Stomach (tissue), 9 donors: ENCODE results near the gene SBF2. TPM values are rescaled to one million over a fixed set of nuclear protein-coding genes. Genes with fewer than 3 reads are reported as not detected.

Source experiments
- DNase-seq, 2 donors: peaks; one replicate each; pipeline versions ENCODE4 v3.0.0 to v3.0.0-alpha.2; 2013 to 2019
- H3K27ac ChIP-seq, 5 donors: fragments of 200-600 bp in 4 of 5; sonication (generic) in 4 of 5; one replicate each; pipeline ENCODE4 v1.5.1; 2013 to 2019; ENCODE audit warnings: mild to moderate bottlenecking in 1 of 5, moderate library complexity in 1 of 5
- H3K27me3 ChIP-seq, 3 donors: fragments of 200-600 bp; sonication (generic); one replicate each; pipeline ENCODE4 v1.5.1; 2017 to 2019; ENCODE audit warnings: mixed run types in 1 of 3
- H3K36me3 ChIP-seq, 4 donors: fragments of 200-600 bp; sonication (generic); 1 replicate in 3 of 4; 2 replicates in 1 of 4; pipeline ENCODE4 v1.5.1; 2016 to 2019
- H3K4me1 ChIP-seq, 4 donors: fragments of 200-600 bp; sonication (generic); one replicate each; pipeline ENCODE4 v1.5.1; 2016 to 2019
- H3K4me3 ChIP-seq, 4 donors: fragments of 200-600 bp; sonication (generic) in 3 of 4; one replicate each; pipeline ENCODE4 v1.5.1; 2016 to 2019; ENCODE audit warnings: mild to moderate bottlenecking in 1 of 4
- H3K9me3 ChIP-seq, 4 donors: fragments of 200-600 bp; sonication (generic); one replicate each; pipeline ENCODE4 v1.5.1; 2016 to 2019
- CTCF ChIP-seq, 7 experiments: fragments of 450-650 bp in 4 of 7; fragments of 200-600 bp in 3 of 7; sonication (generic) in 3 of 7; IDR thresholded peaks; one replicate each; pipeline ENCODE4 v1.5.1; 2016 to 2019; ENCODE audit warnings: antibody characterized with exemption in 7 of 7, control low read depth in 2 of 7, mild to moderate bottlenecking in 1 of 7
- EP300 ChIP-seq: sonication (generic); formaldehyde crosslinking; IDR thresholded peaks from one replicate; pipeline ENCODE4 v1.6.1; 2017; ENCODE audit warnings: antibody characterized with exemption
- POLR2A ChIP-seq, 4 donors: fragments of 450-650 bp; IDR thresholded peaks; one replicate each; pipeline ENCODE4 v1.6.1; 2016; ENCODE audit warnings: antibody characterized with exemption in 4 of 4, control low read depth in 2 of 4, mild to moderate bottlenecking in 1 of 4, moderate library complexity in 1 of 4
- POLR2AphosphoS5 ChIP-seq, 3 donors: sonication (generic); formaldehyde crosslinking; IDR thresholded peaks; one replicate each; pipeline ENCODE4 v1.6.1; 2016; ENCODE audit warnings: antibody characterized with exemption in 3 of 3
- WGBS, 5 donors: extraction: QIAGEN DNeasy Blood & Tissue Kit in 3 of 5; methylation state at CpG; one replicate each; pipeline versions ENCODE4 v1.1.5 to v1.1.7; 2013 to 2018; 5-methylcytosine and 5-hydroxymethylcytosine counted together
- intact Hi-C: fragments of 100-400 bp; cut with DNase I; formaldehyde crosslinking; loops from one replicate; pipeline ENCODE4 v1.15.1; 2023; ENCODE audit warnings: low total_unique reads
- polyA plus RNA-seq, 3 donors: library from polyadenylated mRNA; stranded (reverse); fragments of 200-250 nt; gene quantifications; one replicate each; pipeline ENCODE4 v1.2.3, GENCODE V29; 2013
- total RNA-seq, 5 donors: library from RNA; depleted of rRNA; stranded (reverse); fragments of >200 nt; gene quantifications; one replicate each; pipeline versions ENCODE4 v1.1.0 to v1.2.3, GENCODE V29; 2014 to 2016
- donor health status: healthy with polysubstance abuse.
- donor health status: Bipolar disorder and iron deficiency.
- donor health status: healthy.

Gene SBF2
- total and polyA plus RNA-seq, 8 donors, result 8.6 to 260 (median 37.2) TPM

- H3K9me3 ChIP-seq, result no peaks in the 10 kb centered on the region
- WGBS, 5 donors, result 55 to 81% (median 71%) methylated on average over 1 of the region's 1 CpG
- DNase-seq, result no peak
- intact Hi-C loops, result no loop called here
- H3K36me3 ChIP-seq, result peaks cover 0 to 53% (median 47%) of the 10 kb centered on the region in 4 donors
- H3K4me1 ChIP-seq, result no peaks in the 10 kb centered on the region
- H3K27ac ChIP-seq, result no peak overlapping the region
- H3K27me3 ChIP-seq, result no peaks in the 10 kb centered on the region
- H3K4me3 ChIP-seq, result no peak overlapping the region
- TF ChIP-seq POLR2A (IDR thresholded peaks at IDR 0.05), result no peak
Measured at GRCh38 chr11:9840460-9841004, 453.5 kb downstream of the SBF2 start.

GRCh38 chr11:9839550-9839949 is 454.5 kb downstream of the SBF2 start:
- 88 to 91% (median 90%) methylated on average over 4 of the region's 4 CpGs for WGBS, 5 donors
- no peak for DNase-seq
- no peak for TF ChIP-seq CTCF (IDR thresholded peaks at IDR 0.05)
- no peak for TF ChIP-seq POLR2AphosphoS5 (IDR thresholded peaks at IDR 0.05)
- TF ChIP-seq POLR2A (IDR thresholded peaks at IDR 0.05), result no peak
- TF ChIP-seq EP300, result no peak
- Histone ChIP-seq H3K27me3 (no peaks in the 10 kb centered on the region), H3K4me1 (no peaks in the 10 kb centered on the region), H3K36me3 (peaks cover 0 to 43% (median 38%) of the 10 kb centered on the region in 4 donors), H3K27ac (no peak overlapping the region), H3K9me3 (no peaks in the 10 kb centered on the region), H3K4me3 (no peak overlapping the region)
- intact Hi-C loops, result no loop called here

- WGBS, 5 donors, result 89 to 96% (median 92%) methylated on average over 2 of the region's 2 CpGs
- Histone ChIP-seq H3K27me3 (no peaks in the 10 kb centered on the region), H3K4me3 (no peak overlapping the region), H3K4me1 (no peaks in the 10 kb centered on the region), H3K36me3 (peaks cover 0 to 38% (median 34%) of the 10 kb centered on the region in 4 donors), H3K27ac (no peak overlapping the region), H3K9me3 (no peaks in the 10 kb centered on the region)
- intact Hi-C loops, result no loop called here
- no peak for TF ChIP-seq POLR2A (IDR thresholded peaks at IDR 0.05)
- TF ChIP-seq EP300, result no peak
- TF ChIP-seq CTCF (IDR thresholded peaks at IDR 0.05), result no peak
- TF ChIP-seq POLR2AphosphoS5 (IDR thresholded peaks at IDR 0.05), result no peak
- no peak for DNase-seq
Measured at GRCh38 chr11:9838961-9839360, 455.1 kb downstream of the SBF2 start.

- H3K27me3 ChIP-seq, result no peaks in the 10 kb centered on the region
Measured at GRCh38 chr11:9838229-9838628, 455.8 kb downstream of the SBF2 start.

More at GRCh38 chr11:9838229-9838628, 455.8 kb downstream of the SBF2 start:
- TF ChIP-seq POLR2A (IDR thresholded peaks at IDR 0.05) (no peak), CTCF (IDR thresholded peaks at IDR 0.05) (no peak), EP300 (no peak), POLR2AphosphoS5 (IDR thresholded peaks at IDR 0.05) (no peak)
- Histone ChIP-seq H3K9me3 (no peaks in the 10 kb centered on the region), H3K4me3 (no peak overlapping the region), H3K4me1 (no peaks in the 10 kb centered on the region), H3K27ac (no peak overlapping the region), H3K36me3 (peaks cover 0 to 36% (median 34%) of the 10 kb centered on the region in 4 donors)
- 78 to 90% (median 85%) methylated on average over 2 of the region's 2 CpGs for WGBS, 5 donors
- intact Hi-C loops, result no loop called here
- DNase-seq, result no peak
